Cortex of kidney (tissue), 1 donor: ENCODE results near the gene UBAC1.

Experiments used
- DNase-seq: peaks from one replicate; lab custom pipeline; 2025; lab: John Stamatoyannopoulos, UW

UBAC1 gene

GRCh38 chr9:135939351-135940265, 21.6 kb downstream of the UBAC1 start:
- DNase-seq, result no peak

- no peak for DNase-seq
Measured at GRCh38 chr9:135937521-135938489, 23.4 kb downstream of the UBAC1 start.

- no peak for DNase-seq
Measured at GRCh38 chr9:135933114-135933513, 28.1 kb downstream of the UBAC1 start.

DNA sequence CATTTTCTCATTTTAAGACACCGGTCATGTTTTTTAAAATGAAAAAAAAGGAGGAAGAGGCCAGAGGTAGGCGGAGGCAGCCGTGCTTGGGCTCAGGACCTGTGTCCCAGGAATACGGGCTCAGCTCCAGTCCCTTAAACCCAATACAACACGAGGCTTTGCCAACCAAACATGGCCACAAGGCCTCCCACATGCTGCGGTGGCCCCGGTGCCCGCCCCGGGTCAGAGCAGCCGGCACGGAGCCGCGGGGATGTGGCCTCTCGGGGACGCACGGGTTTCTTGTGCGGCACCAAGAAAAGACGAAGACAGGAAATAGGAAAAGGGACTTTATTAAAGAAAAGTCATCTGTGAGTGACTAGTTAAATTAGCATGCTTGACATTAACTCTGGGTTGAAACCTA, 28.5 kb downstream of the UBAC1 start:
- no peak for DNase-seq

DNA sequence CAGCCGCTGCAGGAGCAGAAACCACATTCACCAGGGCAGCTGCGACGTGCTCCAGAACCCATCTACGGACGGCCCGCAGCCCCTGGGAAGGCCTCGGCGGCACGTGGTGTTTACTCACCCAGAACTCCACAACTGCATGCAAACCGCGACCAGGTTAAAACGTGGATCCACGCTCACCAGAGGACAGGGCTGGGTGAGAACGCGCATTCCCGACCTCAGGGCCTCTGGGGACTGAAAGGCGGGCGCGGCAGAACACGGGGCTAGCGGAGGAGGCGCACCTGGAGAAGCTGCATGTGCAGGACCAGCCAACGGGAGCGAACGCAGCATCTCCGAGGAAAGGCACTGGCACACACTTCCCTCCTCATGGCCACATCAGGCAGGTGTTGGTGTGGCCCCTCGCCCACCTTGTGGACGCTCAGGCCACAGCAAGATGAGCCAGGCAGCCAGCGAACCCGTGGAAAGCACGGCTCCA, 29.8 kb downstream of the UBAC1 start:
- no peak for DNase-seq

DNA sequence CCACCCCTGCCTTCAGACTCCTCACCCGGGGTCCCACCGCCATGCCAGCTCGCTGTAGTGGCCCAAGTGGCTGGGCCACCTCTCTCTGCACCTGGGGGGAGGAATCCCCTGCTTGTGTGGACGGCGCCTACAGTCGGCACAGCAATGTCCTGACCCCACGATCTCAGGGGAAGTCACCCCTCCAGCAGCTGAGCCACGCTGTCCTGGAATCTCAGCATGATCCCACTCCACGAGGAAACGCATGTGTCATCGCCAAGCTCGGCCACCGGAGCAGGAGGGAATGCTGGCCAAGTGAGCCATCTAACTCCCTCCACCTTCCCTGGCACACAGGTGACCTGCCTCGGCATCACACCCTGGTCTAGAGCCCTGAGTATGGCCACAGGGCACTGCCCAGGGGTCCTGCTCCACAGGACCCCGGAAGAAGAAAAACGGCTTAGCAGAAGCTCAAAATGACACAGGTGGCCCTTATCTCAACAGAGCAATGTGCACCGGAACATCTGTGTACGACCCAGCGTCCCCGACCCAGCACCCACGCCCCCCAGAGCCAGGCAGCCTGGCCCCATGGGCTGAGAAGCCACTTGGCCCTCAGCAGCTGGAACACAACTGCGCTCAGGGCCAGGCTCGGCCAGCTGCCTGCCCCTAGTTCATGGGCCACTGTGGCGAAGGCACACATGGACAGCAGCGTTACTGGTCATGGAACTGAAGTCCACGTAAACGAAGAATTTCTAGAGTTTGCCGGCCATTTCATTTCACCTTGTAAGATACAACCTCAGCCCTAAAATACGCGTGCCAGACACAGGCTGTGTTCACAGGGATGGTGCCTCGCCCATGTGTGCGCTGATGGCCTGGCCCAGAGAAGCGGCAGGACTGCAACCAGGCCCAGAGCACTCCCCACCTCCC, 30.5 kb downstream of the UBAC1 start:
- DNase-seq, result no peak

GRCh38 chr9:135929656-135930445, 31.3 kb downstream of the UBAC1 start:
- DNase-seq, result no peak

- no peak for DNase-seq
Measured at GRCh38 chr9:135928731-135929655, 32.2 kb downstream of the UBAC1 start.

DNA sequence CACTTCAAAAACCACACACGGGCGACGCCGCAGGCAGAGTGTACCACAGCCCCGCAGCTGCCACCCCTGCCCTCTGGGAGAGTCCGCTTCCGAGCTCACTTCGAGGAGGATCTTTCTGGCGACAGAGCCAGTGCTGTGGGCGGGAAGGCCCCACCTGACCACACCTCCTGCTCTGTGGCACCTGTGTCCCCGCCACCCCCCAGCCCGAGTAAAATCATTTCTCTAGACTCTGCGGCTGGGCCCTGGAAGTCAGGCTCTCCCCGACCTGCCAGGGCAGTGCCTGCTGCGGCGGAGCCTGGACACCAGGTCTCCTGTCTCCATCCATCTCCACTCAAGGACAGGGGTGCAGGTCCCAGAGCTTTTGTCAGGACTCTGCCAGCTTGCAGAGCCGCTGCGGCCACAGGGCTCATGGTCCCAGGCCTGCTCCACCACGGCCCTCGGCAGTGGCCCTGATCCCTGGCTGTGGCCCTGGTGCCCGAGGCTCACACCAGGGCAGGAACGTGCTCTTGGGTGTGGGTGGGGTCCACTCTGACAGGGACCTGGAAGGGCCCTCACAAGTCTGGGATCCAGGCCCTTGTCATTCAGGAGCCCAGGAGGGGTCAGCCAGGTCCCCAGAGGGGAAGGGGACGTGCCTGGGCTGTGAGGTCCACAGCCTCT, 33.0 kb downstream of the UBAC1 start:
- DNase-seq, result no peak

DNA sequence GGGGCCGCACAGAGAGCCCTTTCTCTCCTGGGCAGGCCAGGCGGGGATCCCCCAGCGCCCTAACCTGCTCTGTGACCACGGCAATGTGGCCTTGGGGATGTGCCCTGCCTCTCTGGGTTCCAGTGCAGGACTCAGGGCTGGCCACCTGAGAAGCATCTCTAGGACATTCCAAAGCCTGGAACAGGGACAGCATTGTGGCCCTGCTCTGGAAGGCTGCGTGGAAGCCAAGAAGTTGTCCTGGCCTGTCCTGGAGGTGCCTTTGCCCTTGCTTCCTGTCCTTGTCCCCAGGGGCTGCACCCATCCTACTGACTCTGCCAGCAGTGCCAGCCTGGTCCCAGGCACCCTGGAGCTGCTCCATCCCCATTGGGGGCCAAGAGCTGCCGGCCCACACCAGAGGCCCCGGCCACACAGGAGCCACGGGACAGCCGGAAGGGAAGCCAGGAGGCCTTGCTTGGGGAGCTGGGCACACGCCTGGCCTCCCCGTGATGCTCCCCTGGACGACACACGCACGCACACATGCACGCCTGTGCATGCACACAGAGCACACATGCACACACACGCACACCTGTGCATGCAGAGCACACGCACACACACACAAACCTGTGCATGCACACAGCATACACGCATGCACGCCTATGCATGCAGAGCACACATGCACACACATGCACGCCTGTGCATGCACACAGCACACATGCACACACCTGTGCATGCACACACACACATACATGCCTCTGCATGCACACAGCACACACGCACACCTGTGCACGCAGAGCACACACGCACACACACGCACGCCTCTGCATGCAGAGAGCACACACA, 33.8 kb downstream of the UBAC1 start:
- DNase-seq, result no peak

GRCh38 chr9:135926402-135927194, 34.6 kb downstream of the UBAC1 start:
- DNase-seq, result no peak

GRCh38 chr9:135925496-135926133, 35.6 kb downstream of the UBAC1 start:
- no peak for DNase-seq

DNA sequence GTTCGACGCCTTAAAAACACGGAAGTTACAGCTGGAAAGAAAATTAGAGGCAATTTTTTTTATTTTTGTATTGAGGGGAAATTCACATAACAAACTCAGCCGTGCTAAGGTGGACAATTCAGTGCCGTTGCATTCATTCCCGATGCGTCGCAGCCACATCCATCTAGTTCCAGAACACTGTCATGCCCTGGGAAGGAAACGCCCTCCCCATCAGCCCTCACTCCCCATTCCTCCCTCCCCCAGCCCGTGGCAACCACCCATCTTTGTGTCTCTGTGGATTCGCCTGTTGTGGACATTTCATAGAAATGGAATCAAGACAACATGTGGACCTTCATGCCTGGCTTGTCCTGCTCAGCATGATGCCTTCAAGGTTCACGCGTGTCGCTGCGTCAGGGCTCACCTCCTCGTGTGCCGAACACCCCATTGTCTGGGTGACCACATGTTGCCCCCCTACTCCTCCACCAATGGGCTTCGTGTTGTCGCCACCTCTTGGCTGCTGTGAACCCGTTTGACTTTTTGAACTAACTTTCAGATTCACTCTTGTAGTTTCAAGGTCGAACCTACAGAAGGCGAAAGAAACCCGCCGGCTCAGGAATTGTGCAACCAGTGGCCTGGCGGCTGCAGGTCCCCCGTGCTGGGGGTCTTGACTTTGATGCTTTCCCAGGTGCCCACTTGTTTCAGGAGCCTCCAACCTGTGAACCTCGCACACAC, 36.4 kb downstream of the UBAC1 start:
- DNase-seq, result no peak

- DNase-seq, result no peak
Measured at GRCh38 chr9:135923508-135923907, 37.7 kb downstream of the UBAC1 start.

DNA sequence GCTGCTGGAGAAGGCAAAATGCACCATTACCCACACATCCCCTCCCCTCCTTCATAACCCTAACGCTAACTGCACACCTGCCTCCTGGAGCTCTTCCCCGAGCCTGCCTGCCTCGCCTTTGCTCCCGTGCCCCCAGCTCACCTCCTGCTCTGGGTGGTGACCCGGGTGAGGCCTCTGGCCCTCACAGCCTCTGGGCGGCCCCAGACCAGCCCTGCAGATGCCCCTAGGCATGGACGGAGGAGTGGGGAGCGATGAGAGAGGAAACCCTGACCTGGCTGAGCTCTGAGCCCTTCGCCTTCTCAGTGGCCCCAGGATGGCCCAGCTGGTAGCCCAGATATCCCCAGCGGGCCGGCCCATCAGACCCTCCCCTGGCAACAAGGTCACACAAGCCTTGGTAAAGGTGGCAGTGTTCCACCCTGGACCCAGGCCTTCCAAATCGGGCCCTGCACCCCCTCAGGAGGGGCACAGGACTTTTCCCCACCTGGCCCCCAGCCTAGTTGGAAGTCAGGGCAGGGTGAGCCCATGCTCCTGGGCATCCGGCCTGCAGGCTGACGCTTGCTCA, 39.3 kb downstream of the UBAC1 start:
- no peak for DNase-seq
